NCI-H1436 treated with DMSO at 0.1 percent for 48 hours (cell line): Measurements from ENCODE around the gene CFAP74.

Experiments used
- DNase-seq: peaks from one replicate; lab custom pipeline; 2025; lab: John Stamatoyannopoulos, UW

The CFAP74 gene

GRCh38 chr1:2021550-2021949, 18.0 kb upstream of the CFAP74 start:
- no peak for DNase-seq

- DNase-seq: no peak
Measured at GRCh38 chr1:2020310-2020655, 16.7 kb upstream of the CFAP74 start.

GRCh38 chr1:2019571-2020309, 16.2 kb upstream of the CFAP74 start:
- DNase-seq: no peak

- DNase-seq: no peak
Measured at GRCh38 chr1:2019172-2019543, 15.6 kb upstream of the CFAP74 start, which contains the start of gene GABRD. Gene GABRD, plus strand, starts transcription at chr1:2019345. Its CDS starts 79 bp downstream, at chr1:2019424.

DNA sequence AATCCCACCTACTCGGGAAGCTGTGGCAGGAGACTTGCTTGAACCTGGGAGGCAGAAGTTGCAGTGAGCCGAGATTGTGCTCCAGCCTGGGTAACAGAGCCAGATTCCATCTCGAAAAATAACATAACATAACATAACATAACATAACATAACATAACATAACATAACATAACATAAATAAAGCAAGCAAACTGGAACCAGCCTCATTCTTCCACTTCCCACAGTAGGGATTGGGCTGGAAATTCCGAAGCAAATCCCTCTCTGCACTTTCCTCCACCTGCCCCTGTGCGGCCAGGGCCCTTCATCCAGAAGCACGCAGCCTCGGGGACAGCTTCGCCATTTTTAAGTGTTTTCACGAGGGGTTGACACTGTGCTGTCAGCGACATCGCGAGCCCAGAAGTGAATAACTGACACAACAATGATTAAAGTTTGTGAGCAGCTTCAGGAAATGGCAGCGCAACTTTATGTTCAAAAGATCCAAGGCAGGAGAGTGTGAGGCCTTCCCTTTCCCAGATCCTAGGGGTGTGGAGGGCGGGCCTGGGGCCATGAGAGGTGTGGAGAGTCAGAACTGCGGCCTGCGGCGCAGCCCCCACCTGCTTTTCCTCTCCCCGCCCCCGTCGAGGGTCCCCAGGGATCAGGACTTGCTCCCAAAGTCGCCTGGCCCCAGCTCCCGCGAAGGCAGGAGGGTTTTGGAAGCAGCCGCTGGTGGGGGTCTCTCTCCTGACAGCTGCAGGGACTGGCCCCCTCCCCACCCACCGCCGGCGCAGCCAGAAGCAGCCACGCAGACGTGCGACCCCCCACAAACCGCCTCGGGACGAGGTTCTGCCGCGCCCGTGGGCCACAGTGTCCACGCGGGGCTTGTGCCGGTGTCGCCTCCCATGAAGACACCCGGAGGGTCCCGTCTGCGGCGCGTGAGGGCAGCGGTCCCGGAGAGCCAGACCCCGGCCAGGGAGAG, 14.9 kb upstream of the CFAP74 start:
- DNase-seq: no peak

GRCh38 chr1:2016123-2016522, 12.5 kb upstream of the CFAP74 start:
- DNase-seq: no peak

- DNase-seq: no peak
Measured at GRCh38 chr1:2014741-2015735, 11.5 kb upstream of the CFAP74 start.

- DNase-seq: no peak
Measured at GRCh38 chr1:2014181-2014580, 10.6 kb upstream of the CFAP74 start.

DNA sequence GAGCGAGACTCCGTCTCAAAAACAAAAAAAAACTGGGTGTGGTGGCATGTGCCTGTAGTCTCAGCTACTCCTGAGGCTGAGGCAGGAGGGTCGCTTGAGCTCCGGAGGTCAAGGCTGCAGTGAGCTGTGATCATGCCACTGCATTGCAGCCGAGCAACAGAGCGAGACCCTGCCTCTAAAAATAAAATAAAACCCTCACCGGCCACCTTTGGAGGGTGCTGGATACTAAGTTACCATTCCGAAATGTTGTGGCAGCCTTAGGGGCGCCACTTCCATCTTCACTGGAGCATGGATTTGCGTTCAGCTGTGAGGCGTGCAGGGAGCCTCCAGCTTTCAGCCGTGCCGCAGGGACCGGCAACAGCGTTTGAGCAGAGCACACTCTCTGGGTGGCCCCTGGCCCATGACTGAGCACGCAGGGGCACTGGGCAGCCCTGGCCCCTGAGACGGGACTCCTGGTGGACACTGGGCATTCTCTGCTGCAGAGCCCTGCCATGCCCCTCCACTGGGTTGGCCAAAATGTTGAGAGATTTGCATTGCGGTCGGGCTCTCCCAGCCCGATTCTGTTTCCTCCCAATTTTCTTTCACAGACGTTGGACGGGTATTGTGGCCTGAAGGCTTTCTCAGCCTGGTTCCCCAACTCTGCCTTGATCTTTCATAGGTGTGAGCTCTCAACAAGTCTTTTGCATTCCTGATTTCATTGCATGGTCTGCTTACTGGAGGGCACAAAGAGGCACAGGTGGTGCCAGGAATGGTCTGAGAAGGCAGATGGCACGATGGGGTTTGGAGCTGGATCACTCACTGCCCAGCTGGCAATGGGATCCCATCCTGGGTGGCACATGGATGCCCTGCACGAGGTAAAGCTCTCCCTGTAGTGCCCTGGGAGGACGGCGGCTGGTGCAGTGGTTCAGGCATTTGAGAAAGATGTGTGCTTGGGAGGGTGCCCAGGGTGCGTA, 5.8 kb upstream of the CFAP74 start:
- no peak for DNase-seq

DNA sequence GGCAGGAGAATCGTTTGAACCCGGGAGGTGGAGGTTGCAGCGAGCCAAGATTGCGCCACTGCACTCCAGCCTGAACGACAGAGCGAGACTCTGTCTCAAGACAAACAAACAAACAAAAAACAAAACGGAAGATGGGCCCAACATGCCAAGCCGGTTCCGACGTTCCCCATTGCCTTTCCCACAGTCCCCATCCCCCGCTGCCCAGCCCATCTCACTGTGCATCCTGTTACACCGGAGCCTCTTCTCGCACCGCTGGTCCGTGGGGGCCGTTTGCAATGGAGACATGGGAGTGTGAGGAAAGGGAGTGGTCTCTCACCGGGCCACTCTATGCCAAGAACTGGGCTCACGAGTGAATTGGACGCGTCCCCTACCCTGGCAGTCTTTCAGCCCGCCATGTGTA, 1.3 kb upstream of the CFAP74 start:
- DNase-seq: no peak

GRCh38 chr1:2001773-2002411, 1.7 kb downstream of the CFAP74 start:
- no peak for DNase-seq

GRCh38 chr1:2000850-2001249, 2.7 kb downstream of the CFAP74 start:
- DNase-seq: no peak

DNA sequence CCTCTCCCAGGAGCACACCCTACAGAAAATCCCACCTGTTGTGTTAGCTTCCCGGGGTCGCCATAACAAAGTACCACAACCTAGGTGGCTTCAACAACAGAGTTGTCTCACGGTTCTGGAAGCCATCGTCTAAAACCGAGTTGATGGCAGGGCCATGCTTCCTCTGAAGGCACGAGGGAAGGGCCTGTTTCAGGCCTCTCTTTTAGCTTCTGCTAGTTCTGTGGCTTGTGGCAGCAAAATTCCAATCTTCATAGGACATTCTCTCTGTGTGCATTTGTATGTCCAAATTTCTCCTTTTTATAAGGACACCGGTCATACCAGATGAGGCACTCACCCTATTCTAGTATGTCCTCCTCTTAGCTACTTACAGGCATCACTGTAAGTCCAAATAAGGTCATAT, 3.2 kb downstream of the CFAP74 start:
- no peak for DNase-seq

DNA sequence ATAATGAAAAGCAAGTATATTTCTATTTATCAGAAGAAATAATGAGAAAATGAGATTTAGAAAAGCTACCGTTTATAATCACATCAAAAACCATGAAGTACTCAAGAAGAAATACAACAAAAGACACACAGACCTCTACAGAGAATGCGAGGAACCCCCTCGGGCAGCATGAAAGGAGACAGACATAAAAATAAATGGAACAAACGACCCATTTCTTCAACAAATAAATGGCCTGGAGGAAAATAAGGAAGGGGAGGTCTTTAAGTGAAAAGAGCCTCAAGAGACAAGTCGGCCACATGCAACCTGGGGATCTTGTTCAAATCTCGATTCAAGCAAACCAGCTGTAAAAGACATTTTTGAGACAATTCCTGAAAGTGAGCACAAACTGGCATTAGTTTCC, 6.0 kb downstream of the CFAP74 start:
- DNase-seq: no peak

DNA sequence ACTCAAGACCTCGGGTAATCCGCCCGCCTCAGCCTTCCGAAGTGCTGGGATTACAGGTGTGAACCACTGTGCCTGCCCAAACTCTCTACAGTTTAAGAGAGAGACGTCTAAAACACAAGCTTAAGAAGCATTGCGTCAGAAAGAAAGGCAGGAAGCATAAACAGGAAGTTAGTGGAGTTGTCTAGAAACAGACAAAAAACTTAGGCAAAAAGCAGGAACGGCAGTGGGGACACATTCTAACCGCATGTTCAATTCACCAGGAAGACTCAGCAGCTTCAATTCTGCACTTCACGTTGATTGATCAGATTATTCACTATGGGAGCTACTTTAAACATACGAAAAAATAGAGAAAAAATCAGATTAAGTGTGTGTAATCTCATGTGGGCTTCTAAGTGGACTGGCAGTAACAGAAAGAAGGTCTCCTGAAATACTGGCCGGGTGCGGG, 7.4 kb downstream of the CFAP74 start:
- no peak for DNase-seq

GRCh38 chr1:1994536-1994935, 9.1 kb downstream of the CFAP74 start:
- no peak for DNase-seq

DNA sequence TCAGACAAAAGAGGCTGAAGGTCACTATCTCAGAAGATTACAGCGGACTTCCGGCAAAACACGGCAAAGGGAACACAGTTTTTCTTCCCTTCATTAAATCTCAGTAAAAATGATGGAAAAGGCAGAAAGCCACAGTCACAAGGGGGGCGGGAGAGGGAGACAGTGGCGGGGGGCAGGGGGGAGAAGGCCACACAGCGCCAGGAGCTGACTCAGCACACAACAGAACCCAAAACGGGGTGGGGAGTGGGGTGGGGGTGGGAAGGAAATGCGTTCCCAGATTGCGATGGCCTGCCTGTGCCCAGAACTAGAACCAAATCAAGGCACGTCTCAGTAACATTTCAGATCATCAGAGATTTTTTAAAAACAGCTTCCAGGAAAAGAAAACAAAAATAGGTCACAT, 13.4 kb downstream of the CFAP74 start:
- DNase-seq: no peak

- DNase-seq: no peak
Measured at GRCh38 chr1:1989789-1990188, 13.8 kb downstream of the CFAP74 start.

DNA sequence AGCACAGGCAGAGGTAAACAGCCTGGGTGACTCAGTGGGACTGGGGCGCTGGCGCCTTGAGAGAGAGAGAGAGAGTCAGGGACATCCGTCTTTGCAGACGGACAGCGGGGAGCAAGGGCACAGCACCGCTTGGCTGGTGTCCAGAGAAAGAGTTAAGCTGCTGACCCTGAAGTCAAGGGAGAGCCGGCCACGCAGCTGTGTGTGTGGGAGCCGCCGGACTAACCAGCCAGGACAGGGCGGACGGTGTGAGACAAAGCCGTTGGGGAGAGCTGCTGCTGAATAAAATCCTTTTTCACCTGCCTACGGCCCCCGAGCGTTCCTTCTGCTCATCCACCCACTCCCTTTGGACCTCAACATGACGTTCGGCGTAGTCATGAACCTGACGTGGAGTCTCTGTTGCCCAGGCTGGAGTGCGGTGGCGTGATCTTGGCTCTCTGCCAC, 14.5 kb downstream of the CFAP74 start:
- DNase-seq: no peak
